HepG2 (cell line): Measurements from ENCODE around the gene CYP4F8. TPM values are rescaled to one million over a fixed set of nuclear protein-coding genes. Genes with fewer than 3 reads are reported as not detected.

Experiments used
- HNRNPK ChIP-seq: fragments of 200-400 bp; formaldehyde crosslinking; IDR thresholded peaks from 2 replicates; pipeline ENCODE4 v1.6.1; 2018; ENCODE audit warnings: low read length, low read depth, moderate library complexity, mild to moderate bottlenecking; ENCODE audit not compliant: poor library complexity, severe bottlenecking
- KLF6 ChIP-seq: IDR thresholded peaks from 2 replicates; pipeline ENCODE4 v1.8.0; 2016; ENCODE audit warnings: missing biosample characterization, missing genetic modification reagents
- MAFK ChIP-seq, 2 experiments: IDR thresholded peaks in 1 of 2; conservative IDR thresholded peaks in 1 of 2; 2 replicates each; pipeline ENCODE4 v1.6.1; 2011; ENCODE audit warnings: improper control_type of control experiment in 2 of 2, low read length in 2 of 2
- NFYB ChIP-seq: sonication (generic); formaldehyde crosslinking; IDR thresholded peaks from 2 replicates; pipeline ENCODE4 v1.4.0; 2020; ENCODE audit warnings: missing genetic modification reagents
- NONO ChIP-seq, 2 experiments: fragments of 450-650 bp in 1 of 2; sonication (generic) in 1 of 2; formaldehyde crosslinking in 1 of 2; IDR thresholded peaks in 1 of 2; conservative IDR thresholded peaks in 1 of 2; 2 replicates each; pipeline versions ENCODE4 v1.6.1 to v1.8.0; 2017 to 2022; ENCODE audit warnings: mild to moderate bottlenecking in 1 of 2, missing genetic modification reagents in 1 of 2, moderate library complexity in 1 of 2
- PHF5A ChIP-seq: IDR thresholded peaks from one replicate; pipeline ENCODE4 v1.6.1; 2018; ENCODE audit warnings: low read depth, missing genetic modification reagents; ENCODE audit not compliant: unreplicated experiment
- REPIN1 ChIP-seq: sonication (generic); formaldehyde crosslinking; IDR thresholded peaks from 2 replicates; pipeline ENCODE4 v1.8.0; 2022; ENCODE audit warnings: missing genetic modification reagents, low read depth, mild to moderate bottlenecking, borderline replicate concordance
- SOX5 ChIP-seq: IDR thresholded peaks from 2 replicates; pipeline ENCODE4 v1.6.1; 2016; ENCODE audit warnings: borderline replicate concordance
- ZMYM2 ChIP-seq: sonication (generic); formaldehyde crosslinking; IDR thresholded peaks from 2 replicates; pipeline ENCODE4 v1.8.0; 2022; ENCODE audit warnings: mild to moderate bottlenecking, missing genetic modification reagents
- ZNF124 ChIP-seq: sonication (generic); formaldehyde crosslinking; IDR thresholded peaks from 2 replicates; pipeline ENCODE4 v1.4.0; 2020; ENCODE audit warnings: missing genetic modification reagents
- ZNF737 ChIP-seq: sonication (generic); formaldehyde crosslinking; IDR thresholded peaks from 2 replicates; pipeline ENCODE4 v1.5.0; 2020; ENCODE audit warnings: missing genetic modification reagents, mild to moderate bottlenecking, borderline replicate concordance
- ZNF780A ChIP-seq: sonication (generic); formaldehyde crosslinking; IDR thresholded peaks from 2 replicates; pipeline ENCODE4 v1.8.0; 2022; ENCODE audit warnings: mild to moderate bottlenecking, missing genetic modification reagents, moderate library complexity
- ZSCAN22 ChIP-seq: sonication (generic); formaldehyde crosslinking; IDR thresholded peaks from 2 replicates; pipeline ENCODE4 v1.4.0; 2020; ENCODE audit warnings: mild to moderate bottlenecking, missing genetic modification reagents
- ZSCAN31 ChIP-seq: sonication (generic); formaldehyde crosslinking; IDR thresholded peaks from 2 replicates; pipeline ENCODE4 v1.5.0; 2020; ENCODE audit warnings: low read depth, mild to moderate bottlenecking, missing genetic modification reagents
- polyA plus RNA-seq, 8 experiments: library from polyadenylated mRNA; depleted of rRNA in 3 of 8; stranded (reverse) in 7 of 8; unstranded in 1 of 8; fragments of >200 nt; fragmentation: Illumina TruSeq in 4 of 8; extraction: Trizol in 4 of 8; gene quantifications; 2 replicates each; pipeline versions ENCODE4 v1.2.1 to v1.2.3, GENCODE V29; 2011 to 2016; ENCODE audit warnings: low read depth in 4 of 8, missing spikeins in 1 of 8, mixed read lengths in 1 of 8; ENCODE audit not compliant: insufficient read depth in 1 of 8
- total RNA-seq, 5 experiments: library from RNA; depleted of rRNA; stranded (reverse); fragments of >200 nt; fragmentation: Illumina TruSeq; extraction: Trizol; gene quantifications; 2 replicates each; pipeline ENCODE4 v1.2.3, GENCODE V29; 2016; ENCODE audit warnings: low read depth in 1 of 5
- TF ChIP-seq, protein P1 (sequence below): sonication (generic); formaldehyde crosslinking; IDR thresholded peaks from 2 replicates; pipeline ENCODE4 v1.4.0; 2020; ENCODE audit warnings: missing genetic modification reagents, mild to moderate bottlenecking, borderline replicate concordance
- TF ChIP-seq, protein P2 (sequence below): sonication (generic); formaldehyde crosslinking; IDR thresholded peaks from 2 replicates; pipeline ENCODE4 v1.4.0; 2020; ENCODE audit warnings: mild to moderate bottlenecking, missing genetic modification reagents
- TF ChIP-seq, protein P3 (sequence below): sonication (generic); formaldehyde crosslinking; IDR thresholded peaks from 2 replicates; pipeline ENCODE4 v1.5.0; 2020; ENCODE audit warnings: missing genetic modification reagents
- TF ChIP-seq, protein P4 (sequence below): fragments of 450-650 bp; IDR thresholded peaks from 2 replicates; pipeline ENCODE4 v1.6.1; 2016
- TF ChIP-seq, protein P5 (sequence below): sonication (generic); formaldehyde crosslinking; IDR thresholded peaks from 2 replicates; pipeline ENCODE4 v1.5.1; 2020; ENCODE audit warnings: missing genetic modification reagents, mild to moderate bottlenecking, borderline replicate concordance

Gene CYP4F8
- total and polyA plus RNA-seq, 2 of the 13 experiments (the other 11 are each of a cell fraction or from before 2014, with no cell fraction given): not detected

DNA sequence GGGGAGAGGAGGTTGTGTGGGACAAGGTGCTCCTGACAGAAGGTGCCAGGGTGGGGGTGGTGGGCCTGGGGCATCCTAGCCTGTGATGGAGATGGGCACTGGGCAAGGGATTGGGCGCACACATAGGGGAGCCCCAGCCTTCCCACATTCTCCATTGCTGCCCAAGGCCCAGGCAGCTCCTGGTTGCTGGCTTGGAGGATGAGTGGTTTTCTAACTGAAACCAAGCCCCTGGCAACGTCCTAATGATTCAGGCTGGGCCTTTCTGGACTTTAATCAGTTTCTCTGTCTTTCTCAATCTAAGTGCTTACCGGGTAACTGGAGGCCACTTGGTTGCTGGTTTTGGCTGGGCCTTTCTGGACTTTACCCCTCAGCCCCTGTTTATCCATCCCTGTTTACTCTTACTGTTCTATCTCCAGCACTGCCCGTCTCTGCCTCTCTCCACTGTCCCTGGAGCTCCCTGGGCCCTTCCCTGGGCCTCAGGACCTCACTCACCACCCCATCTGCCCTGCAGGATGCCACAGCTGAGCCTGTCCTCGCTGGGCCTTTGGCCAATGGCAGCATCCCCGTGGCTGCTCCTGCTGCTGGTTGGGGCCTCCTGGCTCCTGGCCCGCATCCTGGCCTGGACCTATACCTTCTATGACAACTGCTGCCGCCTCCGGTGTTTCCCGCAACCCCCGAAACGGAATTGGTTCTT is 26.0 kb downstream of the CYP4F8 start (continued):
- TF ChIP-seq, protein P1, sequence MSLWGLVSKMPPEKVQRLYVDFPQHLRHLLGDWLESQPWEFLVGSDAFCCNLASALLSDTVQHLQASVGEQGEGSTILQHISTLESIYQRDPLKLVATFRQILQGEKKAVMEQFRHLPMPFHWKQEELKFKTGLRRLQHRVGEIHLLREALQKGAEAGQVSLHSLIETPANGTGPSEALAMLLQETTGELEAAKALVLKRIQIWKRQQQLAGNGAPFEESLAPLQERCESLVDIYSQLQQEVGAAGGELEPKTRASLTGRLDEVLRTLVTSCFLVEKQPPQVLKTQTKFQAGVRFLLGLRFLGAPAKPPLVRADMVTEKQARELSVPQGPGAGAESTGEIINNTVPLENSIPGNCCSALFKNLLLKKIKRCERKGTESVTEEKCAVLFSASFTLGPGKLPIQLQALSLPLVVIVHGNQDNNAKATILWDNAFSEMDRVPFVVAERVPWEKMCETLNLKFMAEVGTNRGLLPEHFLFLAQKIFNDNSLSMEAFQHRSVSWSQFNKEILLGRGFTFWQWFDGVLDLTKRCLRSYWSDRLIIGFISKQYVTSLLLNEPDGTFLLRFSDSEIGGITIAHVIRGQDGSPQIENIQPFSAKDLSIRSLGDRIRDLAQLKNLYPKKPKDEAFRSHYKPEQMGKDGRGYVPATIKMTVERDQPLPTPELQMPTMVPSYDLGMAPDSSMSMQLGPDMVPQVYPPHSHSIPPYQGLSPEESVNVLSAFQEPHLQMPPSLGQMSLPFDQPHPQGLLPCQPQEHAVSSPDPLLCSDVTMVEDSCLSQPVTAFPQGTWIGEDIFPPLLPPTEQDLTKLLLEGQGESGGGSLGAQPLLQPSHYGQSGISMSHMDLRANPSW (CRISPR knock-in tag): no peak
- TF ChIP-seq, protein P2, sequence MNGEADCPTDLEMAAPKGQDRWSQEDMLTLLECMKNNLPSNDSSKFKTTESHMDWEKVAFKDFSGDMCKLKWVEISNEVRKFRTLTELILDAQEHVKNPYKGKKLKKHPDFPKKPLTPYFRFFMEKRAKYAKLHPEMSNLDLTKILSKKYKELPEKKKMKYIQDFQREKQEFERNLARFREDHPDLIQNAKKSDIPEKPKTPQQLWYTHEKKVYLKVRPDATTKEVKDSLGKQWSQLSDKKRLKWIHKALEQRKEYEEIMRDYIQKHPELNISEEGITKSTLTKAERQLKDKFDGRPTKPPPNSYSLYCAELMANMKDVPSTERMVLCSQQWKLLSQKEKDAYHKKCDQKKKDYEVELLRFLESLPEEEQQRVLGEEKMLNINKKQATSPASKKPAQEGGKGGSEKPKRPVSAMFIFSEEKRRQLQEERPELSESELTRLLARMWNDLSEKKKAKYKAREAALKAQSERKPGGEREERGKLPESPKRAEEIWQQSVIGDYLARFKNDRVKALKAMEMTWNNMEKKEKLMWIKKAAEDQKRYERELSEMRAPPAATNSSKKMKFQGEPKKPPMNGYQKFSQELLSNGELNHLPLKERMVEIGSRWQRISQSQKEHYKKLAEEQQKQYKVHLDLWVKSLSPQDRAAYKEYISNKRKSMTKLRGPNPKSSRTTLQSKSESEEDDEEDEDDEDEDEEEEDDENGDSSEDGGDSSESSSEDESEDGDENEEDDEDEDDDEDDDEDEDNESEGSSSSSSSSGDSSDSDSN (CRISPR knock-in tag): peak; percentile 43; the same call in 1 of the 2 replicates
- TF ChIP-seq REPIN1 (peak; percentile 20; the same call in 1 of the 2 replicates), ZNF124 (CRISPR knock-in tag) (no peak), NFYB (CRISPR knock-in tag) (no peak), ZNF780A (no peak), ZMYM2 (CRISPR knock-in tag) (no peak), KLF6 (CRISPR knock-in tag) (peak; percentile 73; the same call in 1 of the 2 replicates), MAFK (conservative IDR thresholded peaks at IDR 0.05 in 1 of 2, IDR thresholded peaks at IDR 0.05 in 1 of 2; ENCODE audit: low read length in 2 of 2) (no peak), NONO (IDR thresholded peaks at IDR 0.05) (no peak), NONO (CRISPR knock-in tag; conservative IDR thresholded peaks at IDR 0.05) (no peak; the same call in 1 of the 2 replicates), HNRNPK (no peak), ZNF737 (no peak), SOX5 (CRISPR knock-in tag) (peak; percentile 51), ZSCAN31 (peak; percentile 18; the same call in 1 of the 2 replicates), ZSCAN22 (no peak), PHF5A (CRISPR knock-in tag) (no peak)
- TF ChIP-seq, protein P3, sequence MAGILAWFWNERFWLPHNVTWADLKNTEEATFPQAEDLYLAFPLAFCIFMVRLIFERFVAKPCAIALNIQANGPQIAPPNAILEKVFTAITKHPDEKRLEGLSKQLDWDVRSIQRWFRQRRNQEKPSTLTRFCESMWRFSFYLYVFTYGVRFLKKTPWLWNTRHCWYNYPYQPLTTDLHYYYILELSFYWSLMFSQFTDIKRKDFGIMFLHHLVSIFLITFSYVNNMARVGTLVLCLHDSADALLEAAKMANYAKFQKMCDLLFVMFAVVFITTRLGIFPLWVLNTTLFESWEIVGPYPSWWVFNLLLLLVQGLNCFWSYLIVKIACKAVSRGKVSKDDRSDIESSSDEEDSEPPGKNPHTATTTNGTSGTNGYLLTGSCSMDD (CRISPR knock-in tag): no peak
- TF ChIP-seq, protein P4, sequence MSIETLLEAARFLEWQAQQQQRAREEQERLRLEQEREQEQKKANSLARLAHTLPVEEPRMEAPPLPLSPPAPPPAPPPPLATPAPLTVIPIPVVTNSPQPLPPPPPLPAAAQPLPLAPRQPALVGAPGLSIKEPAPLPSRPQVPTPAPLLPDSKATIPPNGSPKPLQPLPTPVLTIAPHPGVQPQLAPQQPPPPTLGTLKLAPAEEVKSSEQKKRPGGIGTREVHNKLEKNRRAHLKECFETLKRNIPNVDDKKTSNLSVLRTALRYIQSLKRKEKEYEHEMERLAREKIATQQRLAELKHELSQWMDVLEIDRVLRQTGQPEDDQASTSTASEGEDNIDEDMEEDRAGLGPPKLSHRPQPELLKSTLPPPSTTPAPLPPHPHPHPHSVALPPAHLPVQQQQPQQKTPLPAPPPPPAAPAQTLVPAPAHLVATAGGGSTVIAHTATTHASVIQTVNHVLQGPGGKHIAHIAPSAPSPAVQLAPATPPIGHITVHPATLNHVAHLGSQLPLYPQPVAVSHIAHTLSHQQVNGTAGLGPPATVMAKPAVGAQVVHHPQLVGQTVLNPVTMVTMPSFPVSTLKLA: no peak
- TF ChIP-seq, protein P5, sequence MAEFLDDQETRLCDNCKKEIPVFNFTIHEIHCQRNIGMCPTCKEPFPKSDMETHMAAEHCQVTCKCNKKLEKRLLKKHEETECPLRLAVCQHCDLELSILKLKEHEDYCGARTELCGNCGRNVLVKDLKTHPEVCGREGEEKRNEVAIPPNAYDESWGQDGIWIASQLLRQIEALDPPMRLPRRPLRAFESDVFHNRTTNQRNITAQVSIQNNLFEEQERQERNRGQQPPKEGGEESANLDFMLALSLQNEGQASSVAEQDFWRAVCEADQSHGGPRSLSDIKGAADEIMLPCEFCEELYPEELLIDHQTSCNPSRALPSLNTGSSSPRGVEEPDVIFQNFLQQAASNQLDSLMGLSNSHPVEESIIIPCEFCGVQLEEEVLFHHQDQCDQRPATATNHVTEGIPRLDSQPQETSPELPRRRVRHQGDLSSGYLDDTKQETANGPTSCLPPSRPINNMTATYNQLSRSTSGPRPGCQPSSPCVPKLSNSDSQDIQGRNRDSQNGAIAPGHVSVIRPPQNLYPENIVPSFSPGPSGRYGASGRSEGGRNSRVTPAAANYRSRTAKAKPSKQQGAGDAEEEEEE (CRISPR knock-in tag): no peak
